HFFc6 (cell line): ENCODE data around the gene ANP32E. TPM values are rescaled to one million over a fixed set of nuclear protein-coding genes. Genes with fewer than 3 reads are reported as not detected.
"Not testable (repeated sequence)": the region's sequence is repeated elsewhere in the genome, so short reads cannot be mapped to it uniquely, and the experiment has no call there.

Source experiments
- DNase-seq: peaks from one replicate; pipeline ENCODE4 v3.0.0-alpha.2; 2018
- H3K27ac Mint-ChIP-seq: 2 replicates; pipeline ENCODE4 v1.8.0; 2020; ENCODE audit warnings: mild to moderate bottlenecking, mixed read lengths
- H3K27me3 Mint-ChIP-seq: 2 replicates; pipeline ENCODE4 v1.8.0; 2021; ENCODE audit warnings: mild to moderate bottlenecking, moderate library complexity, mixed read lengths; ENCODE audit not compliant: insufficient read depth
- H3K36me3 Mint-ChIP-seq: 2 replicates; pipeline ENCODE4 v1.8.0; 2021; ENCODE audit warnings: low read depth, mixed read lengths
- H3K4me1 Mint-ChIP-seq: 2 replicates; pipeline ENCODE4 v1.8.0; 2020; ENCODE audit warnings: low read depth, mixed read lengths
- H3K4me3 Mint-ChIP-seq: 2 replicates; pipeline ENCODE4 v1.8.0; 2020; ENCODE audit warnings: mild to moderate bottlenecking, moderate library complexity, mixed read lengths
- H3K9me3 Mint-ChIP-seq: 2 replicates; pipeline ENCODE4 v1.8.0; 2020; ENCODE audit warnings: mild to moderate bottlenecking, mixed read lengths
- total RNA-seq, 6 experiments: library from RNA; stranded (reverse); fragmentation: NEBNext Ultra II Directional; extraction: Animal tissue kit (Norgen Biotek cat#: 25700); gene quantifications; 2 replicates in 1 of 6; 3 replicates in 5 of 6; pipeline ENCODE4 v1.2.3, GENCODE V29; 2021
- TF ChIP-seq, protein P1 (sequence below): fragments of 200-600 bp; sonication (generic); IDR thresholded peaks from 2 replicates; pipeline ENCODE4 v1.5.0; 2021; ENCODE audit warnings: antibody characterized with exemption, mild to moderate bottlenecking

The ANP32E gene
- total RNA-seq, 6 experiments from 2014 or later: 33.9 to 67.3 (median 62.4) TPM

DNA sequence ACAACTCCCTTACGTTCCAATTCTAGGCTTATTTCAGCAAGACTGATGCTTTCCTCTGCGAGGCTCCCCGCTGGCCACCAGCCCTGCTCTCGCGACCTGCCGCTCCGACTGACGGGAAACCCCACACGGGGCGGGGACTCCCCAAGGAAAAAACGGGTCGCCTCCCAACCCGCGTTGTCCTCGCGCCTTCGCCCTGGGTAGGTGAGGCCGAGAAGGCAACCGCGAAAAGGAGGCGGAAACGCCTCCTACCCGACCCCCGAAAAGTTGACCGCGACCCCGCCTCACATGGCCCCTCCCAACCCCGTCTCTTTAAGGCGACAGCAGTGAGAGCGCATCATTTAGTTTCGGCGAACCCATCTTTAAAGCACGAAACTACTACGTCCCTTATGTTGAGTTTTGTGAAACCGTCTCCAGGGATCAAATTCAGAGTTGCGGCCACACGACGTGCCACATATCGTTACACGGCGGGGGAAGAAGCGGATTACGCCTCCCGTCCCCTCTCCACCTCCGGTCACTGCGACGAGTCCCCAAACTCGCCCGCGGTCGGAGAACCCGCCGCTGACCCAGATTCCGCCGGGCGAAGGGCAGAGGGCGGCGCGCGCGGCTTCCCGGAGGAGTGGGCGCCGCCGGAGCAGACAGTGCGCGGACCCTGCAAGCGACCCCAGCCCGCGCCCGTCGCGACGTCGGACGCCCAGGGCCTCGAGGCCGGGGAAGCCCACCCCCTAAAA, 1.2 kb downstream of the ANP32E start:
- TF ChIP-seq, protein P1, sequence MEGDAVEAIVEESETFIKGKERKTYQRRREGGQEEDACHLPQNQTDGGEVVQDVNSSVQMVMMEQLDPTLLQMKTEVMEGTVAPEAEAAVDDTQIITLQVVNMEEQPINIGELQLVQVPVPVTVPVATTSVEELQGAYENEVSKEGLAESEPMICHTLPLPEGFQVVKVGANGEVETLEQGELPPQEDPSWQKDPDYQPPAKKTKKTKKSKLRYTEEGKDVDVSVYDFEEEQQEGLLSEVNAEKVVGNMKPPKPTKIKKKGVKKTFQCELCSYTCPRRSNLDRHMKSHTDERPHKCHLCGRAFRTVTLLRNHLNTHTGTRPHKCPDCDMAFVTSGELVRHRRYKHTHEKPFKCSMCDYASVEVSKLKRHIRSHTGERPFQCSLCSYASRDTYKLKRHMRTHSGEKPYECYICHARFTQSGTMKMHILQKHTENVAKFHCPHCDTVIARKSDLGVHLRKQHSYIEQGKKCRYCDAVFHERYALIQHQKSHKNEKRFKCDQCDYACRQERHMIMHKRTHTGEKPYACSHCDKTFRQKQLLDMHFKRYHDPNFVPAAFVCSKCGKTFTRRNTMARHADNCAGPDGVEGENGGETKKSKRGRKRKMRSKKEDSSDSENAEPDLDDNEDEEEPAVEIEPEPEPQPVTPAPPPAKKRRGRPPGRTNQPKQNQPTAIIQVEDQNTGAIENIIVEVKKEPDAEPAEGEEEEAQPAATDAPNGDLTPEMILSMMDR: no peak
- peaks cover 15% of the 10 kb centered on the region for H3K4me1 Mint-ChIP-seq
- H3K27ac Mint-ChIP-seq: peak overlapping the region; percentile 93
- no peaks in the 10 kb centered on the region for H3K9me3 Mint-ChIP-seq
- peak; percentile 70 for DNase-seq
- no peak overlapping the region for H3K4me3 Mint-ChIP-seq
- no peaks in the 10 kb centered on the region for H3K36me3 Mint-ChIP-seq
- no peaks in the 10 kb centered on the region; the same call in 1 of the 2 replicates for H3K27me3 Mint-ChIP-seq

DNA sequence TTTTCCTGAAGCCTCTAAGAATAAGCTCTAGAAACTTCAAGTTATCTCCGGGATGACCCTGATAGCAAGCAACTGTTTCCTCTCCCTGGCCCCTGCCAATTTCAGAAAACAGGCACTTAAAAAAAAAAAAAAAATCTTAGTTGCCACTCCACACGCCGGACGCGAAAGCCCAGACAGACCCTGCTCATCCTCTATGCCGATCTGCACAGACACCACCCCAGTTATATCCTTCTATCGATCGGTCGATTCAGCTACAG, 1.7 kb downstream of the ANP32E start:
- TF ChIP-seq, protein P1: no peak
- no peaks in the 10 kb centered on the region; the same call in 1 of the 2 replicates for H3K27me3 Mint-ChIP-seq
- peak overlapping the region; percentile 93 for H3K27ac Mint-ChIP-seq
- DNase-seq: peak; percentile 1
- H3K4me1 Mint-ChIP-seq: peaks cover 15% of the 10 kb centered on the region
- H3K36me3 Mint-ChIP-seq: no peaks in the 10 kb centered on the region
- no peak overlapping the region for H3K4me3 Mint-ChIP-seq
- no peaks in the 10 kb centered on the region for H3K9me3 Mint-ChIP-seq

DNA sequence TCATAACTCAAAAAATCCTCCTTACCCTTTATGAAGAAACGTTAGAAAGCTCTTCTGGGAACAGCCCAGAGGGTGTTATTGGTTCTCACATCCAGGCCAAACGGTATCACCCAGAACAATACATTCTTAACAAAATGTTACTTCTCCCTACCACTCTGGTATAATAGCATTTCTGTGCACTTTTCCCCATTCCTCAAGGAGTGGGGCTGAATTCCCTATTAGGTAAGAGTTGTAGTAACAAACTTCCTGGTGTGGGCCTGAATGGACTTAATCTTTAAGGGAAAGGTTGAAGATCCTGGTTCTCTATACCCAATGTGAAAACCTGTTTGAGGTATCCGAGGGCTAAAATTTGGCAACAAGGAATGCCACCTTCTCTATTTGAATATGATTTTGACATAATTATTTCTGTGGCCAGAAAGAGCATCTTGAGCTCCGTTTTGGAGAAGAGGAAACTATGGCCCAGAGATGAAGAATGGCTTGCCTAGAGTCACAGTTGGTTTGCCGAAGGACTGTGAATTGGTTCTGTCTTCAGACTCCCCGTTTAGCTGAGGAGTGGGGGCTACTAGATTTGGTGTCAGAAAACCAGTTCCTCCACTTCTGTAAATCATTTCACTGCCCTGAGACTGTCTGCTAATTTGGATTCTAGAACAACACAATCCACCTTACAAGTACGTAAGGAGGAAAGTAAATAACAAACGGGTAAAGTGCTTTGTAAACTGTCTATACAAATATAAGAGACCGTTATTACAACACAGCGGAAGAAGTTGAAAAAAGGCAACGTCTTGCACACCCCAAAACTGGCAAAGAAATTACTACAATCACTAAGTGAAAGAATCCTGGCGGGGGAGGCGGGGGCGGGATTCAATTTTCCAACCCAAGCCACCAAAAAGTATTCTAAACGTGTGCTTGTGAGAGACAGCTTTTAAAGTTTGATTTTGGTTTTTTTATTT, 2.3 kb downstream of the ANP32E start:
- Mint-ChIP-seq H3K36me3 (peaks cover 5% of the 10 kb centered on the region), H3K27me3 (no peaks in the 10 kb centered on the region; the same call in 1 of the 2 replicates), H3K27ac (peak overlapping the region; percentile 93), H3K4me3 (no peak overlapping the region; the same call in 1 of the 2 replicates), H3K9me3 (no peaks in the 10 kb centered on the region), H3K4me1 (peaks cover 15% of the 10 kb centered on the region)
- TF ChIP-seq, protein P1: no peak
- DNase-seq: no peak

DNA sequence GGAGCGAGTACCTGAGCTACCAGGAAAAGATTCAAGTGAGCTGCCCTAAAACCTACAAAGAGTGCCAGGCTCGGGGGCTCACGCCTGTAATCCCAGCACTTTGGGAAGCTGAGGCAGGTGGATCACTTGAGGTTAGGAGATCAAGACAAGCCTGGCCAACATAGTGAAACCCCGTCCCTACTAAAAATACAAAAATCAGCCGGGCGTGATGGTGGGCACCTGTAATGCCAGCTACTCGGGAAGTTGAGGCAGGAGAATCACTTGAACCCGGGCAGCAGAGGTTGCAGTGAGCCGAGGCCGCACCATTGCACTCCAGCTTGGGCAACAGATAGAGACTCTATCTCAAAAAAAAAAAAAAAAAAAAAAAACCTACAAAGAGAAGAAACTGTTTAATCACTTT, 3.0 kb downstream of the ANP32E start:
- not testable (repeated sequence) for DNase-seq, H3K4me3 Mint-ChIP-seq, H3K9me3 Mint-ChIP-seq, H3K27me3 Mint-ChIP-seq, H3K36me3 Mint-ChIP-seq
- peaks cover 15% of the 10 kb centered on the region for H3K4me1 Mint-ChIP-seq
- peak overlapping the region; percentile 93 for H3K27ac Mint-ChIP-seq

DNA sequence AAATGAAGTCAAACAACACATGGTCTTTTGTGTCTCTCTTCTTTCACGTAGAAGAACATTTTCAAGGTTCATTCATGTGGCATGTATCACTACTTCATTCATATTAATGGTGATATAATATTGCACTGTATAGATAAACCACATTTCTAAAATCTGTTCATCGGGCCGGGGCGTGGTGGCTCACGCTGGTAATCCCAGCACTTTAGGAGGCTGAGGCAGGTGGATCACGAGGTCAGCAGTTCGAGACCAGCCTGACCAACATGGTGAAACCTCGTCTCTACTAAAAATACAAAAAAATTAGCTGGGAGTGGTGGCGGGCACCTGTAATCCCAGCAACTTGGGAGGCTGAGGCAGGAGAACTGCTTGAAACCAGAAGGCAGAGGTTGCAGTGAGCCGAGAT, 7.7 kb downstream of the ANP32E start:
- not testable (repeated sequence) for H3K4me3 Mint-ChIP-seq, H3K4me1 Mint-ChIP-seq, DNase-seq, H3K27me3 Mint-ChIP-seq, H3K9me3 Mint-ChIP-seq, H3K27ac Mint-ChIP-seq
- H3K36me3 Mint-ChIP-seq: peaks cover 33% of the 10 kb centered on the region

DNA sequence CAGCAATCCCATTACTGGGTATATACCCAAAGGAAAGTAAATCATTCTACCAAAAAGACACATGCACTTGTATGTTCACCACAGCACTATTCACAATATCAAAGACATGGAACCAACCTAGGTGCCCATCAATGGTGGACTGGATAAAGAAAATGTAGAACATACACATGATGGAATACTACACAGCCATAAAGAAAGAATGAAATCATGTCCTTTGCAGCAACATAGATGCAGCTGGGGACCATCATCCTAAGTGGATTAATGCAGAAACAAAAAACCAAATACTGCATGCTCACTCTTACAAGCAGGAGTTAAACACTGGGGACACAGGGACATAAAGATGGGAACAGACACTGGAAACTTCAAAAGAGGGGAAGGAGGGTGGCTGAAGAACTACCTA, 8.7 kb downstream of the ANP32E start:
- Mint-ChIP-seq H3K27me3 (no peaks in the 10 kb centered on the region), H3K36me3 (peaks cover 37% of the 10 kb centered on the region), H3K9me3 (no peaks in the 10 kb centered on the region), H3K4me1 (no peaks in the 10 kb centered on the region), H3K4me3 (no peak overlapping the region), H3K27ac (no peak overlapping the region; the same call in 1 of the 2 replicates)
- TF ChIP-seq, protein P1: no peak
- DNase-seq: no peak
